Left lobe of liver (tissue), 2 donors: ENCODE results near the gene FBXO22. TPM values are rescaled to one million over a fixed set of nuclear protein-coding genes. Genes with fewer than 3 reads are reported as not detected.
"Not testable (repeated sequence)": the region's sequence is repeated elsewhere in the genome, so short reads cannot be mapped to it uniquely, and the experiment has no call there.

Experiments used
- ATAC-seq: fragments of 200-7000 bp; cut with Tn5 transposase; one replicate; pipeline ENCODE4 v1.9.1; 2020; ENCODE audit warnings: mild to moderate bottlenecking, moderate library complexity
- DNase-seq: peaks from one replicate; pipeline ENCODE4 v3.0.0-alpha.2; 2020; ENCODE audit warnings: low spot score
- total RNA-seq: library from RNA; stranded (reverse); gene quantifications from one replicate; pipeline ENCODE4 v1.2.1, GENCODE V29; 2021
- donor health status: DM: no; HTN: no; CAD: no; lungs with moderate emphysema.
- donor health status: DM: no; HTN: yes; CAD: no.

The FBXO22 gene
- total RNA-seq: 30.6 TPM

GRCh38 chr15:75903331-75904239, at the start of gene FBXO22:
Gene FBXO22, plus strand, starts transcription at chr15:75903878. Its CDS starts 86 bp downstream, at chr15:75903964.
- peak; percentile 94 for DNase-seq
- peak; percentile 95 for ATAC-seq

GRCh38 chr15:75857886-75858285, 45.8 kb upstream of the FBXO22 start:
- ATAC-seq (no peak), DNase-seq (no peak)

GRCh38 chr15:75861750-75862402, 41.8 kb upstream of the FBXO22 start:
- DNase-seq (no peak), ATAC-seq (no peak)

- no peak for DNase-seq
- ATAC-seq: no peak
Observed at GRCh38 chr15:75862796-75863195, 40.9 kb upstream of the FBXO22 start.

- ATAC-seq (no peak), DNase-seq (no peak)
Observed at GRCh38 chr15:75864213-75865059, 39.2 kb upstream of the FBXO22 start.

GRCh38 chr15:75866045-75866444, 37.6 kb upstream of the FBXO22 start:
- ATAC-seq, DNase-seq: not testable (repeated sequence)

- no peak for ATAC-seq
- no peak for DNase-seq
Observed at GRCh38 chr15:75866916-75867315, 36.8 kb upstream of the FBXO22 start.

GRCh38 chr15:75867449-75867848, 36.2 kb upstream of the FBXO22 start:
- ATAC-seq (no peak), DNase-seq (no peak)

- no peak for ATAC-seq
- DNase-seq: no peak
Observed at GRCh38 chr15:75868019-75868418, 35.7 kb upstream of the FBXO22 start.

- DNase-seq (no peak), ATAC-seq (no peak)
Observed at GRCh38 chr15:75869446-75869845, 34.2 kb upstream of the FBXO22 start.

- ATAC-seq, DNase-seq: not testable (repeated sequence)
Observed at GRCh38 chr15:75871589-75871988, 32.1 kb upstream of the FBXO22 start.

- DNase-seq (no peak), ATAC-seq (no peak)
Observed at GRCh38 chr15:75872403-75872990, 31.2 kb upstream of the FBXO22 start.

- ATAC-seq: no peak
- DNase-seq: no peak
Observed at GRCh38 chr15:75884041-75884440, 19.6 kb upstream of the FBXO22 start.

- ATAC-seq (no peak), DNase-seq (no peak)
Observed at GRCh38 chr15:75887178-75887577, 16.5 kb upstream of the FBXO22 start.

GRCh38 chr15:75891895-75892294, 11.8 kb upstream of the FBXO22 start:
- DNase-seq (no peak), ATAC-seq (no peak)

GRCh38 chr15:75895731-75896130, 7.9 kb upstream of the FBXO22 start:
- ATAC-seq: no peak
- no peak for DNase-seq

GRCh38 chr15:75900577-75900976, 3.1 kb upstream of the FBXO22 start:
- DNase-seq: no peak
- ATAC-seq: no peak

GRCh38 chr15:75902129-75902557, 1.5 kb upstream of the FBXO22 start:
- DNase-seq: no peak
- ATAC-seq: no peak

GRCh38 chr15:75905231-75905630, 1.6 kb downstream of the FBXO22 start:
- ATAC-seq (no peak), DNase-seq (no peak)

- ATAC-seq, DNase-seq: not testable (repeated sequence)
Observed at GRCh38 chr15:75910355-75910754, 6.7 kb downstream of the FBXO22 start.

GRCh38 chr15:75916978-75917377, 13.3 kb downstream of the FBXO22 start:
- DNase-seq: no peak
- ATAC-seq: no peak
